ENCODE measurements around the gene TMTC1.

Gene TMTC1

GRCh38 chr12:29752121-29752520 is 31.6 kb downstream of the TMTC1 start:
- Histone ChIP-seq H3K9me3 (ENCODE audit: control insufficient read depth, insufficient read depth, low read depth, low read length) (peaks cover under 1% of the 10 kb centered on the region; the same call in 1 of the 2 replicates), H3K4me1 (ENCODE audit: control insufficient read depth, insufficient read depth, low read length) (peaks cover 24% of the 10 kb centered on the region), H3K36me3 (ENCODE audit: control insufficient read depth, insufficient read depth, low read length) (peaks cover 18% of the 10 kb centered on the region), H3K4me3 (ENCODE audit: low read depth, low read length) (no peak overlapping the region), H3K9ac (ENCODE audit: low read length) (no peak overlapping the region), H3K27me3 (ENCODE audit: control insufficient read depth, insufficient read depth, low read length) (no peaks in the 10 kb centered on the region), H3K27ac (ENCODE audit: low read depth, low read length) (no peak overlapping the region)

- peaks cover 15% of the 10 kb centered on the region for H3K36me3 ChIP-seq (ENCODE audit: control insufficient read depth, insufficient read depth, low read length)
- H3K27me3 ChIP-seq (ENCODE audit: control insufficient read depth, insufficient read depth, low read length), result no peaks in the 10 kb centered on the region
- no peaks in the 10 kb centered on the region for H3K9me3 ChIP-seq (ENCODE audit: control insufficient read depth, insufficient read depth, low read depth, low read length)
- H3K9ac ChIP-seq (ENCODE audit: low read length), result no peak overlapping the region
- peaks cover 24% of the 10 kb centered on the region for H3K4me1 ChIP-seq (ENCODE audit: control insufficient read depth, insufficient read depth, low read length)
- no peak overlapping the region for H3K27ac ChIP-seq (ENCODE audit: low read depth, low read length)
- no peak overlapping the region for H3K4me3 ChIP-seq (ENCODE audit: low read depth, low read length)
These were observed 32.1 kb downstream of the TMTC1 start for GRCh38 chr12:29751676-29752075.

GRCh38 chr12:29750928-29751220 is 32.9 kb downstream of the TMTC1 start:
- Histone ChIP-seq H3K9me3 (ENCODE audit: control insufficient read depth, insufficient read depth, low read depth, low read length) (no peaks in the 10 kb centered on the region), H3K27ac (ENCODE audit: low read depth, low read length) (no peak overlapping the region), H3K36me3 (ENCODE audit: control insufficient read depth, insufficient read depth, low read length) (peaks cover 15% of the 10 kb centered on the region), H3K4me3 (ENCODE audit: low read depth, low read length) (no peak overlapping the region), H3K9ac (ENCODE audit: low read length) (no peak overlapping the region), H3K4me1 (ENCODE audit: control insufficient read depth, insufficient read depth, low read length) (peaks cover 19% of the 10 kb centered on the region), H3K27me3 (ENCODE audit: control insufficient read depth, insufficient read depth, low read length) (no peaks in the 10 kb centered on the region)

GRCh38 chr12:29750131-29750927 is 33.4 kb downstream of the TMTC1 start:
- H3K4me1 ChIP-seq (ENCODE audit: control insufficient read depth, insufficient read depth, low read length), result peaks cover 18% of the 10 kb centered on the region; the same call in 1 of the 2 replicates
- no peak overlapping the region for H3K4me3 ChIP-seq (ENCODE audit: low read depth, low read length)
- H3K9ac ChIP-seq (ENCODE audit: low read length), result no peak overlapping the region
- no peaks in the 10 kb centered on the region for H3K9me3 ChIP-seq (ENCODE audit: control insufficient read depth, insufficient read depth, low read depth, low read length)
- no peaks in the 10 kb centered on the region for H3K27me3 ChIP-seq (ENCODE audit: control insufficient read depth, insufficient read depth, low read length)
- H3K36me3 ChIP-seq (ENCODE audit: control insufficient read depth, insufficient read depth, low read length), result peaks cover 15% of the 10 kb centered on the region
- no peak overlapping the region for H3K27ac ChIP-seq (ENCODE audit: low read depth, low read length)

- peaks cover 13% of the 10 kb centered on the region for H3K4me1 ChIP-seq (ENCODE audit: control insufficient read depth, insufficient read depth, low read length)
These were observed 39.4 kb downstream of the TMTC1 start for GRCh38 chr12:29744365-29744764.

GRCh38 chr12:29743801-29744200 is 39.9 kb downstream of the TMTC1 start:
- no peaks in the 10 kb centered on the region for H3K36me3 ChIP-seq (ENCODE audit: control insufficient read depth, insufficient read depth, low read length)
- H3K9ac ChIP-seq (ENCODE audit: low read length), result no peak overlapping the region
- no peak overlapping the region for H3K27ac ChIP-seq (ENCODE audit: low read depth, low read length)
- H3K4me3 ChIP-seq (ENCODE audit: low read depth, low read length), result no peak overlapping the region
- no peaks in the 10 kb centered on the region for H3K9me3 ChIP-seq (ENCODE audit: control insufficient read depth, insufficient read depth, low read depth, low read length)
- H3K27me3 ChIP-seq (ENCODE audit: control insufficient read depth, insufficient read depth, low read length), result no peaks in the 10 kb centered on the region
- H3K4me1 ChIP-seq (ENCODE audit: control insufficient read depth, insufficient read depth, low read length), result peaks cover 13% of the 10 kb centered on the region

More at GRCh38 chr12:29744365-29744764, 39.4 kb downstream of the TMTC1 start:
- H3K9me3 ChIP-seq (ENCODE audit: control insufficient read depth, insufficient read depth, low read depth, low read length), result no peaks in the 10 kb centered on the region
- no peaks in the 10 kb centered on the region for H3K27me3 ChIP-seq (ENCODE audit: control insufficient read depth, insufficient read depth, low read length)
- no peak overlapping the region for H3K9ac ChIP-seq (ENCODE audit: low read length)
- no peaks in the 10 kb centered on the region; the same call in 1 of the 2 replicates for H3K36me3 ChIP-seq (ENCODE audit: control insufficient read depth, insufficient read depth, low read length)
- no peak overlapping the region for H3K27ac ChIP-seq (ENCODE audit: low read depth, low read length)
- H3K4me3 ChIP-seq (ENCODE audit: low read depth, low read length), result no peak overlapping the region

- Histone ChIP-seq H3K27ac (ENCODE audit: low read depth, low read length) (no peak overlapping the region), H3K9ac (ENCODE audit: low read length) (no peak overlapping the region), H3K4me3 (ENCODE audit: low read depth, low read length) (no peak overlapping the region)
These were observed 40.7 kb downstream of the TMTC1 start for GRCh38 chr12:29743077-29743476.

GRCh38 chr12:29742646-29743045 is 41.1 kb downstream of the TMTC1 start:
- Histone ChIP-seq H3K9ac (ENCODE audit: low read length) (no peak overlapping the region), H3K4me3 (ENCODE audit: low read depth, low read length) (no peak overlapping the region), H3K27ac (ENCODE audit: low read depth, low read length) (no peak overlapping the region), H3K4me1 (ENCODE audit: control insufficient read depth, insufficient read depth, low read length) (peaks cover 13% of the 10 kb centered on the region), H3K36me3 (ENCODE audit: control insufficient read depth, insufficient read depth, low read length) (no peaks in the 10 kb centered on the region), H3K9me3 (ENCODE audit: control insufficient read depth, insufficient read depth, low read depth, low read length) (no peaks in the 10 kb centered on the region), H3K27me3 (ENCODE audit: control insufficient read depth, insufficient read depth, low read length) (no peaks in the 10 kb centered on the region)

More at GRCh38 chr12:29743077-29743476, 40.7 kb downstream of the TMTC1 start:
- Histone ChIP-seq H3K27me3 (ENCODE audit: control insufficient read depth, insufficient read depth, low read length) (no peaks in the 10 kb centered on the region), H3K36me3 (ENCODE audit: control insufficient read depth, insufficient read depth, low read length) (no peaks in the 10 kb centered on the region), H3K4me1 (ENCODE audit: control insufficient read depth, insufficient read depth, low read length) (peaks cover 13% of the 10 kb centered on the region), H3K9me3 (ENCODE audit: control insufficient read depth, insufficient read depth, low read depth, low read length) (no peaks in the 10 kb centered on the region)

- no peak overlapping the region for H3K9ac ChIP-seq (ENCODE audit: low read length)
- H3K27ac ChIP-seq (ENCODE audit: low read depth, low read length), result no peak overlapping the region
- no peak overlapping the region for H3K4me3 ChIP-seq (ENCODE audit: low read depth, low read length)
- H3K36me3 ChIP-seq (ENCODE audit: control insufficient read depth, insufficient read depth, low read length), result no peaks in the 10 kb centered on the region
- peaks cover 13% of the 10 kb centered on the region for H3K4me1 ChIP-seq (ENCODE audit: control insufficient read depth, insufficient read depth, low read length)
- no peaks in the 10 kb centered on the region for H3K9me3 ChIP-seq (ENCODE audit: control insufficient read depth, insufficient read depth, low read depth, low read length)
- no peaks in the 10 kb centered on the region for H3K27me3 ChIP-seq (ENCODE audit: control insufficient read depth, insufficient read depth, low read length)
These were observed 42.1 kb downstream of the TMTC1 start for GRCh38 chr12:29741342-29742241.

GRCh38 chr12:29739279-29739991 is 44.3 kb downstream of the TMTC1 start:
- Histone ChIP-seq H3K9me3 (ENCODE audit: control insufficient read depth, insufficient read depth, low read depth, low read length) (no peaks in the 10 kb centered on the region), H3K36me3 (ENCODE audit: control insufficient read depth, insufficient read depth, low read length) (no peaks in the 10 kb centered on the region), H3K27me3 (ENCODE audit: control insufficient read depth, insufficient read depth, low read length) (no peaks in the 10 kb centered on the region), H3K27ac (ENCODE audit: low read depth, low read length) (no peak overlapping the region), H3K4me3 (ENCODE audit: low read depth, low read length) (no peak overlapping the region), H3K9ac (ENCODE audit: low read length) (no peak overlapping the region), H3K4me1 (ENCODE audit: control insufficient read depth, insufficient read depth, low read length) (peaks cover 13% of the 10 kb centered on the region)

All from HUES6 (cell line).